Raji (cell line): Measurements from ENCODE around the gene SAP25.

Source experiments
- POLR2A ChIP-seq: IDR thresholded peaks from 2 replicates; pipeline ENCODE4 v1.6.1; 2011; ENCODE audit warnings: low read depth, low read length, control low read depth; ENCODE audit not compliant: insufficient read depth

Gene SAP25

DNA sequence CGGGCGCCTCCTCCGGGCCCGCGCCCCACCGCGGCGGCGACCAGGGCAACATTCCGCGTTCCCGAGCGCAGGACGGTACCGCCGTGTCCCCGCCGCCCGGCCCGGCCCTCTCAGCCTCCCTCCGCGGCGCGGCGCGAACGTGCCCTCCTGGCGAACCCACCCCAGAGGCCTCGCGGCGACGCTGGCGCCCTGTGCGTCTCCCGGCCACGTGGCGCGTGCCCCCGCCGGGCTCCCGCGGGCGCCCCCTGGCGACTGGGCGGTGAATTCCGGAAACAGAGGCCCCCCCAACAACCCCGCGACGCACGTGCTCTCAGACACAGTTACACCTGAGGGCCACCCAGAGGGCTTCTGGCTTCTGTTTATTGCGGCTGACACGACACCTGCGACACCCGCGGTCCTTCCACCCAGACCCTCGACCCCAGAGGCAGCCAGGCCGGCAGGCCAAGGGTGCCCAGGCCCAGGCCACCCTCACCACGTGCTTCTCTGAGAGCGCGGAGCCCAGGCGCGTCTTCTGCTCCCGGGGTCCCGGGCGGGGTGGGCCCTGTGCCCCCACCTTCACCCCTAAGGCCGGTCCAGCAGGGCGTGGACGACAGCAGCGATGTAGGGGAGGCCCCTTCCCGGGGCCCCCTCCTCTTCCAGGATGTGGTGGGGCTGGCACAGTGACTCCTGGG lies at the start of gene SAP25:
Gene SAP25 (minus strand): TSS at position 210 of the 671 bp plus-strand sequence. CDS start 158 bp downstream, at position 52.
- no peak for TF ChIP-seq POLR2A

GRCh38 chr7:100621554-100621953 lies 47.9 kb upstream of the SAP25 start:
- TF ChIP-seq POLR2A = no peak

DNA sequence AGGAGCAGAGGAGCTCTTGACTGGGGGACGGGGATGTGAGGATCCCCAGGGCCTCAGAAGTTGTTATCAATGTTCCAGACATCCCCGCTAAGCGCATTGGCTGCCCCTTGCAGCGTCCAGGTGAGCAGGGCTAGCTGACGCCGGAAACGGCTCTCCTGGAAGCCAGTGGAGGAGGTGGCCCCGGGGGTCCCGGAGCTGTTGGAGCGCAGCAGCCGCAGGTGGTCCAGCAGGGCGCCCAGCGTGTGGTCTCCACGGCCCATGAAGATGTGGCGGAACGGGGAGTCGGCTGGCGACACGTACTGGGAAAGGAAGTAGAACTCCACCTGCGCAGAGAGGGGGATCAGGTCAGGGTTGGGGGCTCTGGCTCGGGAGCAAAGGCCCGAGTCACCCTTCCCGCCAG lies 47.1 kb upstream of the SAP25 start:
- no peak for TF ChIP-seq POLR2A

DNA sequence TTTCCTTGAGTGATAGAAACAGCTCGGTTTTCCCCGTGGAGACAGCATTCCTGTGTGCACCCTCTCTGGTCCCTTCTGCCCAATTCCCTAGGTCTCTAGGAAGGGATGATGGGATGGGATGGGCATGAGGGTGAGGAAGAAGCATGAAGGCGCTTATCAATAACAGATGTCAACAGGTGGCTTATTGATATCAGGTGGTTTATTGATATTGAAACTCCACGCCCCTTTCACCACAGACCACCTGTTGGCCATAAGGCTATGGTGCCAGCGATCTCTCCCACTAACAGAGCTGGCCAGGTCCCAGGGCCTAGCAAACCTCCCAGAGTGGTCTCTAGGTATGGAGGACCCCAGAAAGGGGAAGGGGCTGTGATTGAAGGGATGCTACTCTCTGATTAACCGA lies 46.5 kb upstream of the SAP25 start:
- TF ChIP-seq POLR2A = no peak

GRCh38 chr7:100614308-100614861 lies 40.7 kb upstream of the SAP25 start:
- TF ChIP-seq POLR2A = no peak

DNA sequence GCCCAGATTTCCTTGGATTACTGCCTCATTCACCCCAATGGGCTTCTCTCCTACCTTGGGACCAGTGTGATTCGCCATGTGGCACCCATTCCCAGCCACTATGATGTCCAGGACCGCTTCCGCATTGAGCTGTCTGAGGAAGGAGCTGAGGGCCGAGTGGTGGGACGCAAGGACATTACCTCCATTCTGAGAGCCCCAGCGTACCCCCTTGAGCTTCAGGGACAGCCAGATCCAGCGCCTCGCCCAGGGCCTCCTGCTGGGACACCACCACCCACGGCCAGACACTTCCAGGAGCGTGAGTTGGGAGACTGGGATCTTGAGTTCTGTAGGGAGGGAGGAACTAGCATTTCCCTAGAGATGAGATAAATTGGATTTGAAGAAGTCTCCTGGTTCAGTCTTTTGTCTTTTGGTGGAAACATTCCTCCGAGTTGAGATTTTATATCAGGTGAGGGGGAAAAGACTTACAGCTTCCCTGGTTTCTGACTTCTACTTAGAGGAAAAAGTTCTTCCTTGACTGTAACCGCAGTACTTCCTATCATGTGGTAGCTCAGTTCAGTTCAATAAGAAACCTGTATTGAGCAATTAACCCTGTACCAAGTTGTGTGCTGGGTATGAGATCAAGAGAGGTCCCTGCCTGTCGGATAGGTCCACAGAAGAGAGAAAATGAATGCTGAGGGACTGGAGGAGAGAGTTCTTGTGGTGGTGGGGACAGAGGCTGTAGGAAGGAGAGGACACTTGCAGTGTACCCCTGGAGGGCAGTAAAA lies 39.9 kb upstream of the SAP25 start:
- TF ChIP-seq POLR2A = no peak

- no peak for TF ChIP-seq POLR2A
Measured at GRCh38 chr7:100612730-100613390, 39.2 kb upstream of the SAP25 start.

DNA sequence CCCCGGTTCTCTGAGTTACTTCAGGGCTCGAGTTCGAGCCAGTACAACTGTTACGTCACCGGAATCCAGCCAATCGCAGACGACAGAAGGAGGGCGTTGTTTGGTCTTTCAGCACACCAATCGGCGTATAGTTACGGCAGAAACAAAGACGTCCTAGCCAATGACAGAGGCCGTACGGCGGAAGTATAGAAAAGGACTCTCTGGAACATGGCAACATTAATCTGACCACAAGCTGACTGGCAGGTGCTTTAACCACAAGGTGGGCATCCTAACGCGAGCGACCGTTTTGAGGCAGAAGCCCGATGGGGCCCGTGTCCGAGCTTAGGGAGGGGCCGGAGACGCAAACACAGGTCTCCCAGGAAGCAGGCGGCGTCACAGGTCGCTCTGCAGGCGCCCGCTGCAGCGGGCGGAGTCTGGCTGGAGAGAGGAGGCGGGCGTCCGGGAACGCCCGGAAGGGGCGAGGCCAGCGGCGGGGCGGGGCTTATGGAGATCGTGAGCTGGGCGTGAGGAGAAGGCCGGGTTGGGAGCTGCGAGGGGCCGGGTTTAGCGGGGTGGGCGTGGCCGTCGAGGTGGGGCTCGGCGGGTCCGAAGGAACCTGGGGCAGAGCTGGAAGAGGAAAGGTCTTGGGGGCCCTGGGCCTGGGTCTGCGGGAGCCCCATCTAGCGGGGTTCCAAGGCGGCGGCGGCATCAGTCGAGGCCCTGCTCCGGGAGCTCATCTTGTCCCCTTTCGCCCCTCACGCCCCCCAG lies 38.5 kb upstream of the SAP25 start, which contains the start of gene MOSPD3:
Gene MOSPD3 (plus strand): TSS at position 558 of the 747 bp plus-strand sequence. CDS start 252 bp downstream, outside the sequence.
- TF ChIP-seq POLR2A = peak; percentile 83

DNA sequence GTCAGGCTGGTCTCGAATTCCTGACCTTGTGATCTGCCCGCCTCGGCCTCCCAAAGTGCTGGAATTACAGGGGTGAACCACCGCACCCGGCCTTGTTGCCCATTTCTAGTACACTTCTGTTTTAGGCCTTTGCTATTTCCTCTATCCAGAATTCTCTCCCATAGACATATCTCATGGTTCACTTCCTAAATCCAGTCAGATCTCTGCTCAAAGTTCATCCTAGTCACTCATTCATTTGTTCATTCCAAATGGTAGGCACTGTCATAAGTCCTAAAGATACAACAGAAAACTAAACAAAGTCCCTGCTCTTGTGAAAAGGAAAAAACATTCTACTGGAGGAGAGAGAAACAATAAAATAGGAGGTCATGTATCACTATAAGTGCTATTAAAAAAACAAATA lies 36.3 kb upstream of the SAP25 start:
- no peak for TF ChIP-seq POLR2A

- TF ChIP-seq POLR2A = no peak
Measured at GRCh38 chr7:100607111-100607510, 33.4 kb upstream of the SAP25 start.

DNA sequence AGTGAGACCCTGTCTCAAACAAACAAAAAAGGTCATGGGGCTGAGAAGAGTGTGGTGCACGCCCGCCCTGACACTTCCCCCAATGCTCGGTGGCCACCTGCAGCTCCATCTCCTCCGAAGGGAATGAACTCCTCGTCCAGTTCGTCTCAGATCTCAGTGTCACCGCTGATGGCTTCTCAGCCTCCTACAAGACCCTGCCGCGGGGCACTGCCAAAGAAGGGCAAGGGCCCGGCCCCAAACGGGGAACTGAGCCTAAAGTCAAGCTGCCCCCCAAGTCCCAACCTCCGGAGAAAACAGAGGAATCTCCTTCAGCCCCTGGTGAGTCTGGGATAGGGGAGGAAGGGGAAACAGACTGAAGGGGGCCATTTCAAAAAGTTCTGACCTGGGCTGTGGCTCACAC lies 32.6 kb upstream of the SAP25 start:
- no peak for TF ChIP-seq POLR2A

DNA sequence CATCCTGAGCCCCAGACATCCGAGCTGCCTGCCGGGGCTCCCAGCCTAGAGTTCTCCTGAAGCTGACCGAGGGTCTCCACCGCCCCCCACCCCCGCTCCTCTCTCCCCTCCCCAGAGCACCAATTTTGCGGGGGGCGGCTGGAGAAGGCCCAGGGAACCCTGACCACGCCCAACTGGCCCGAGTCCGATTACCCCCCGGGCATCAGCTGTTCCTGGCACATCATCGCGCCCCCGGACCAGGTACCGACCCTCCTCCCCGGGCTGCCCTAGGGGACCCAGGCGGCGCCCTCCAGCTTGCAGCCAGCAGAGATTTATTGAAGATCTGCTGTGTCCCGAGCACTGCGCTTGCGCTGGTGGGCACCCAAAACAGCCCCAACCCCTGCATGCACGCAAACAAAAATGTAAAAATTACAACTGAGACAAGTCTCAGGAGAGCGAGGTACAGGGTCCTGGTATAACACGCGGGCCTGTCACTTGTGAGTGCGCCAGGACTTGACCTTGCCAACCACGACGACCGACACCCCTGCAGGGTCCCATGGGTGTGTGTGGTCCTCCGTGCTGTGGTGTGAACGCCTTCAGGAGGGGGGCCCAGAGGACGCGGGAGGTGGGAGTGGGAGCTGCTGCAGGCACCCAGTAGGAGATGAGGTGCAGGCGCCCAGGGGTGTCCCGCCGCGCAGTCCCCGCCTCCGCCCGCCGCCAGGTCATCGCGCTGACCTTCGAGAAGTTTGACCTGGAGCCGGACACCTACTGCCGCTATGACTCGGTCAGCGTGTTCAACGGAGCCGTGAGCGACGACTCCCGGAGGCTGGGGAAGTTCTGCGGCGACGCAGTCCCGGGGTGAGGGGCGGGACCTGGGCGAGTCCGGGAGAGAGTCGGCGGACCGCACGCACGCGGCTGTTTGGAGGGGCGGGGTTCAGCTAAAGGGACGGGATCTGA lies 31.5 kb upstream of the SAP25 start:
- TF ChIP-seq POLR2A = no peak

GRCh38 chr7:100604028-100604975 lies 30.6 kb upstream of the SAP25 start:
- peak; percentile 58 for TF ChIP-seq POLR2A
